Karpas-422 (cell line): ENCODE measurements around the gene ARHGEF1. TPM values are rescaled to one million over a fixed set of nuclear protein-coding genes. Genes with fewer than 3 reads are reported as not detected.
A peak's percentile ranks its signal among the peaks of the same experiment; 100 is the strongest.

Experiments
- DNase-seq: peaks from one replicate; pipeline ENCODE4 v3.0.0-alpha.2; 2015
- H2AFZ ChIP-seq: fragments of 200-600 bp; sonication (generic); 2 replicates; pipeline ENCODE4 v1.6.1; 2014; ENCODE audit warnings: antibody characterized with exemption, low read length, mixed read lengths
- H3K27ac ChIP-seq: fragments of 200-600 bp; sonication (generic); 2 replicates; pipeline ENCODE4 v1.5.1; 2014; ENCODE audit warnings: mild to moderate bottlenecking, low read length, moderate library complexity
- H3K27me3 ChIP-seq: fragments of 200-600 bp; sonication (generic); 2 replicates; pipeline ENCODE4 v1.6.1; 2014; ENCODE audit warnings: low read length, mixed read lengths
- H3K36me3 ChIP-seq: fragments of 200-600 bp; sonication (generic); 2 replicates; pipeline ENCODE4 v1.6.1; 2014; ENCODE audit warnings: low read length, mixed read lengths; ENCODE audit not compliant: insufficient read depth
- H3K4me1 ChIP-seq: fragments of 200-600 bp; sonication (generic); 2 replicates; pipeline ENCODE4 v1.6.1; 2014; ENCODE audit warnings: mild to moderate bottlenecking, low read length, mixed read lengths
- H3K4me2 ChIP-seq: fragments of 200-600 bp; sonication (generic); 2 replicates; pipeline ENCODE4 v1.6.1; 2014; ENCODE audit warnings: low read length, low read depth, mild to moderate bottlenecking; ENCODE audit not compliant: poor library complexity, severe bottlenecking
- H3K4me3 ChIP-seq: fragments of 200-600 bp; sonication (generic); 2 replicates; pipeline ENCODE4 v1.5.1; 2014; ENCODE audit warnings: mild to moderate bottlenecking, antibody characterized with exemption, low read length, mixed read lengths
- H3K79me2 ChIP-seq: fragments of 200-600 bp; sonication (generic); 2 replicates; pipeline ENCODE4 v1.6.1; 2014; ENCODE audit warnings: mild to moderate bottlenecking, low read length, mixed read lengths
- H3K9ac ChIP-seq: fragments of 200-600 bp; sonication (generic); 2 replicates; pipeline ENCODE4 v1.6.0; 2014; ENCODE audit warnings: low read length
- H3K9me2 ChIP-seq: fragments of 200-600 bp; sonication (generic), shearing (Covaris generic); replicated peaks from 2 replicates; pipeline ENCODE4 v1.6.0; 2014; ENCODE audit warnings: mild to moderate bottlenecking, low read length, moderate library complexity; ENCODE audit not compliant: insufficient read depth
- H3K9me3 ChIP-seq: fragments of 300-700, 200-600 bp; sonication (generic); 2 replicates; pipeline ENCODE4 v1.6.1; 2014; ENCODE audit warnings: low read length, mixed read lengths
- H4K20me1 ChIP-seq: fragments of 200-600 bp; sonication (generic); 2 replicates; pipeline ENCODE4 v1.6.1; 2014; ENCODE audit warnings: mild to moderate bottlenecking, antibody characterized with exemption, low read length, low read depth; ENCODE audit not compliant: insufficient read depth
- total RNA-seq: library from RNA; depleted of rRNA; stranded (reverse); fragments of >200 nt; shearing (Covaris generic); gene quantifications from 2 replicates; pipeline ENCODE4 v1.2.3, GENCODE V29; 2014; ENCODE audit warnings: low replicate concordance

ARHGEF1 gene
- total RNA-seq, 1 experiment from 2014 or later: 137 TPM

GRCh38 chr19:41859618-41860418 lies 23.2 kb upstream of the ARHGEF1 start, which contains the start of gene RPS19:
RPS19 (plus strand) TSS chr19:41860255; CDS start chr19:41860775, 520 bp downstream.
- peaks cover 39% of the 10 kb centered on the region; the same call in 1 of the 2 replicates for H4K20me1 ChIP-seq
- peak within 1 kb of the TSS; percentile 100 for H3K9ac ChIP-seq
- H2AFZ ChIP-seq: peak within 1 kb of the TSS; percentile 92
- H3K9me3 ChIP-seq: no peaks in the 10 kb centered on the region
- H3K4me1 ChIP-seq: peaks cover 43% of the 10 kb centered on the region
- peak within 1 kb of the TSS; percentile 96 for H3K4me3 ChIP-seq
- peak within 1 kb of the TSS; percentile 81 for H3K4me2 ChIP-seq
- peaks cover 43% of the 10 kb centered on the region for H3K36me3 ChIP-seq
- peak within 1 kb of the TSS; percentile 89 for H3K27ac ChIP-seq
- DNase-seq: peak; percentile 100
- no peaks in the 10 kb centered on the region for H3K9me2 ChIP-seq
- H3K79me2 ChIP-seq: peaks cover 44% of the 10 kb centered on the region
- no peaks in the 10 kb centered on the region for H3K27me3 ChIP-seq

DNA sequence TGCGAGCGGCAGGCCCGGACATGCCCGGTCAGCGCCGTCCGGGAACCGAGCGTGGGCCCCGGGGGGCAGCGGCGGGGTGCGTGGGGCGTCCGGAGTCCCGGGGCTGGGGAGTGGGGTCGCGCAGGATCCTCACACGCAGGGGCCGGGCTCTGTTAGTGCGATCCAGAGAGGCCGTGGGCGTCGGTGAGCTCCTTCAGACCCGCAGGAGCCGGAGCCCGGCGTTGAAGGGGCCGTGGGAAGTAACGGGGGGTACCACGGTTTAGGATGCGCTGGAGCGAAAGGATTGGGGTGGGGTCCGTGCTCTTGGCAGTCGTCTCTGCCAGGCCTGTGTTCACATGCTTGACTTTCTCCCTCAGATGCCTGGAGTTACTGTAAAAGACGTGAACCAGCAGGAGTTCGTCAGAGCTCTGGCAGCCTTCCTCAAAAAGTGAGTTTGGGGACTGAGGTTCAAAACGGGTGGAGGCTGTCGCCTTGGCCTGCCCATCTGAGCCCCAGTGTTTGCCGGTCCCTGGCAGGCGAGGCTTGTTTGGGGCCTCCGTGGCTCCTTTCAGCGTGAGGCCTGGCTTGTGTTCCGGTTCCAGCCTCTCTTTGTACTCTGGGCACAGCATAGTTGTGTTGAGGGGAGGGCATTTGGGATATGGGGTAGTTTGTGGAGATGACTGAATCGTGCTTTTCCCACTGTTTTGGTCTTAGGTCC lies 22.4 kb upstream of the ARHGEF1 start:
- H3K36me3 ChIP-seq: peaks cover 47% of the 10 kb centered on the region

DNA sequence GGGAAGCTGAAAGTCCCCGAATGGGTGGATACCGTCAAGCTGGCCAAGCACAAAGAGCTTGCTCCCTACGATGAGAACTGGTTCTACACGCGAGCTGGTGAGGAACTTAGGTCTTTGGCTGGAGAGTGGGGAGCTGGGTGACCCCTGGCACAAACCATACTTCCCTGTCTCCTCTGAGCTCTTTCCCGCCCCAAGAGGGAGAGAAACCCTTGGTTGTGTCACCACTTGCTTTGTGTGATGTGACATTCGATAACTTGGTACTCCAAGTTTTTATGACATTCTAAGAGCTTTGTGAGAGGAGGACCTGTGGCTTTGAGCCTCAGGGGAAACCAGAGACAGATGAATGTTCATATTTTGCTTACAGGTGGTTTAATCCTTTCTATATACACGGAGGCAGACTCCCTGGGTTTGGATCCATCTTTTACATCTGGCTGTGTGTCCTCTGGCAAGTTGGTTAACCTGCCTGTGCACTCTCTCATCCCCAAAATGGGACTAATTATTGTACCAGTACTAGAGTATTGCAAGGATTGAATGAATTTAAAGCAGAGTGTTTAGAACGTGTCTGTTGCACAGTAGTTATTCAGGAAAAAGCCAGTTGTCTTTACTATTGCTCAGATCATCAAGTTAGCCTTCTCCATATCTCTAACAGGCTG lies 21.7 kb upstream of the ARHGEF1 start:
- H2AFZ ChIP-seq: no peak overlapping the region
- peaks cover 47% of the 10 kb centered on the region for H3K4me1 ChIP-seq
- H3K9me3 ChIP-seq: no peaks in the 10 kb centered on the region
- H3K9me2 ChIP-seq: no peaks in the 10 kb centered on the region
- H3K27me3 ChIP-seq: no peaks in the 10 kb centered on the region
- H3K79me2 ChIP-seq: peaks cover 45% of the 10 kb centered on the region
- peaks cover 47% of the 10 kb centered on the region for H3K36me3 ChIP-seq
- no peak for DNase-seq
- peak overlapping the region; percentile 100 for H3K9ac ChIP-seq
- H4K20me1 ChIP-seq: peaks cover 46% of the 10 kb centered on the region; the same call in 1 of the 2 replicates
- peak overlapping the region; percentile 81 for H3K4me2 ChIP-seq
- peak overlapping the region; percentile 96 for H3K4me3 ChIP-seq
- peak overlapping the region; percentile 89 for H3K27ac ChIP-seq

More for the DNA sequence above, 22.4 kb upstream of the ARHGEF1 start:
- Histone ChIP-seq H3K9me2 (no peaks in the 10 kb centered on the region), H3K79me2 (peaks cover 45% of the 10 kb centered on the region), H3K4me1 (peaks cover 47% of the 10 kb centered on the region), H3K27me3 (no peaks in the 10 kb centered on the region), H3K27ac (peak overlapping the region; percentile 89), H3K4me2 (peak overlapping the region; percentile 81), H2AFZ (no peak overlapping the region), H3K9ac (peak overlapping the region; percentile 100), H3K4me3 (peak overlapping the region; percentile 96), H4K20me1 (peaks cover 45% of the 10 kb centered on the region; the same call in 1 of the 2 replicates), H3K9me3 (no peaks in the 10 kb centered on the region)
- peak; percentile 61 for DNase-seq

GRCh38 chr19:41861846-41862245 lies 21.1 kb upstream of the ARHGEF1 start:
- Histone ChIP-seq H4K20me1 (peaks cover 48% of the 10 kb centered on the region; the same call in 1 of the 2 replicates), H3K9ac (peak overlapping the region; percentile 100), H3K36me3 (peaks cover 47% of the 10 kb centered on the region), H3K9me3 (no peaks in the 10 kb centered on the region), H3K4me3 (peak overlapping the region; percentile 96; the same call in 1 of the 2 replicates), H3K4me2 (peak overlapping the region; percentile 81), H3K79me2 (peaks cover 45% of the 10 kb centered on the region), H3K9me2 (no peaks in the 10 kb centered on the region), H3K27me3 (no peaks in the 10 kb centered on the region), H3K27ac (peak overlapping the region; percentile 89), H3K4me1 (peaks cover 47% of the 10 kb centered on the region), H2AFZ (no peak overlapping the region)
- DNase-seq: no peak

GRCh38 chr19:41862445-41862986 lies 20.5 kb upstream of the ARHGEF1 start:
- Histone ChIP-seq H3K4me2 (peak overlapping the region; percentile 81), H3K27ac (peak overlapping the region; percentile 89), H3K79me2 (peaks cover 45% of the 10 kb centered on the region), H3K9me2 (no peaks in the 10 kb centered on the region), H3K36me3 (peaks cover 47% of the 10 kb centered on the region), H3K4me3 (no peak overlapping the region; the same call in 1 of the 2 replicates), H3K4me1 (peaks cover 47% of the 10 kb centered on the region), H4K20me1 (peaks cover 49% of the 10 kb centered on the region; the same call in 1 of the 2 replicates), H3K27me3 (no peaks in the 10 kb centered on the region), H2AFZ (no peak overlapping the region), H3K9me3 (no peaks in the 10 kb centered on the region), H3K9ac (peak overlapping the region; percentile 100; the same call in 1 of the 2 replicates)
- no peak for DNase-seq

DNA sequence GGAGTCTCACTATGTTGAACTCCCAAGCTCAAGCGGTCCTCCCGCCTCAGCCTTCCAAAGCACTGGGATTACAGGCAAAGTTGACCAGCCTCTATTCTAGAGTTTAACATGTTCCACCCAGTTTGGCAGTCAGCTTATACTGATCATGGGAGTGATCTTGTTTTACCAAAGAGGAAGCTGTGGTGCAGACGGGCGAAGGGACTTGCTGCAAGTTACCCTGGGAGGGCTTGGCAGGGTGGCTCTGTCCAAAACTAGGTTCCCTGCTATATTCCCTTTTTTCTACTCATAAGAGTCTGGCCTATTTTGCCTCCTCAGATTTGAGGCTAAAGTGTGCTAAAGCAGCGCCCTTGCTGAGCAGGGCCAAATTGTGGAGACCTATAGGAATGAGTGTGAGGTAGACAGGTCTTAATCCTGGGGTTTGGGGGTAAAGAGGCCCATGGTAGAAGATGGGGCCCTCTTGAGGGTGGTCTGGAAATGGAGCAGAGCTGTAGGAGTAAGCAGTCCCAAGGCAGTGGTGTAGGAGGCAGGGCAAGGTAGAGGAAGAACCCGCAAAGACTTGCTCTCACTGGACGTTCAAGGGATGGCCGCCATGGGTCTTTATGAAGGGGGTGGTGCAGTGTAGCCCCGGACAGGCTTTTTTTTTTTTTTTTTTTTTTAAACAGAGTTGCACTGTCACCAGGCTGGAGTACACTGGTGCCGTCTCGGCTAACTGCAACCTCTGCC lies 19.6 kb upstream of the ARHGEF1 start:
- no peak for DNase-seq
- Histone ChIP-seq H3K27ac (no peak overlapping the region), H3K4me1 (peaks cover 47% of the 10 kb centered on the region), H4K20me1 (peaks cover 57% of the 10 kb centered on the region; the same call in 1 of the 2 replicates), H2AFZ (no peak overlapping the region), H3K9me3 (no peaks in the 10 kb centered on the region), H3K79me2 (peaks cover 45% of the 10 kb centered on the region), H3K27me3 (no peaks in the 10 kb centered on the region), H3K4me2 (peak overlapping the region; percentile 81), H3K9me2 (no peaks in the 10 kb centered on the region), H3K4me3 (no peak overlapping the region), H3K36me3 (peaks cover 56% of the 10 kb centered on the region), H3K9ac (no peak overlapping the region)

GRCh38 chr19:41864374-41864773 lies 18.6 kb upstream of the ARHGEF1 start:
- H3K9me2 ChIP-seq: no peaks in the 10 kb centered on the region
- H3K9ac ChIP-seq: no peak overlapping the region
- no peak for DNase-seq
- H3K9me3 ChIP-seq: no peaks in the 10 kb centered on the region
- peaks cover 41% of the 10 kb centered on the region for H3K4me1 ChIP-seq
- peaks cover 45% of the 10 kb centered on the region for H3K79me2 ChIP-seq
- H4K20me1 ChIP-seq: peaks cover 60% of the 10 kb centered on the region; the same call in 1 of the 2 replicates
- H3K36me3 ChIP-seq: peaks cover 66% of the 10 kb centered on the region
- no peak overlapping the region for H2AFZ ChIP-seq
- H3K27ac ChIP-seq: 0 out of 2 replicates have a peak overlapping the region, but pooled peaks have one; percentile 12
- no peak overlapping the region for H3K4me2 ChIP-seq
- no peak overlapping the region for H3K4me3 ChIP-seq
- no peaks in the 10 kb centered on the region for H3K27me3 ChIP-seq
